Activated CD8-positive, alpha-beta memory T cell treated with anti-CD3 and anti-CD28 coated beads for 36 hours (primary cell): Measurements from ENCODE around the gene C11orf58. TPM values are rescaled to one million over a fixed set of nuclear protein-coding genes. Genes with fewer than 3 reads are reported as not detected.

Experiments used
- CTCF ChIA-PET: fragments of 350-600 bp; sonication (Branson Sonifier 250); formaldehyde crosslinking; loops from one replicate; lab custom pipeline; 2021; ENCODE audit warnings: antibody characterized with exemption; lab: Charles Lee
- POLR2A ChIA-PET: fragments of 350-600 bp; sonication (Branson Sonifier 250); formaldehyde crosslinking; loops from one replicate; lab custom pipeline; 2021; ENCODE audit warnings: antibody characterized with exemption; lab: Charles Lee
- total RNA-seq, 2 experiments: library from RNA; stranded (reverse); gene quantifications; one replicate each; pipeline ENCODE4 v1.2.3, GENCODE V29; 2021

Gene C11orf58
- total RNA-seq, 2 experiments from 2014 or later, result 160 to 181 TPM

GRCh38 chr11:16792426-16792825 lies 54.0 kb downstream of the C11orf58 start:
- ChIA-PET POLR2A (no interaction called here), CTCF (interaction anchor here (1.6 kb wide), 1 partner anchor 271 kb away, joined by 5 read pairs; no protein-coding TSS in a partner anchor)

DNA sequence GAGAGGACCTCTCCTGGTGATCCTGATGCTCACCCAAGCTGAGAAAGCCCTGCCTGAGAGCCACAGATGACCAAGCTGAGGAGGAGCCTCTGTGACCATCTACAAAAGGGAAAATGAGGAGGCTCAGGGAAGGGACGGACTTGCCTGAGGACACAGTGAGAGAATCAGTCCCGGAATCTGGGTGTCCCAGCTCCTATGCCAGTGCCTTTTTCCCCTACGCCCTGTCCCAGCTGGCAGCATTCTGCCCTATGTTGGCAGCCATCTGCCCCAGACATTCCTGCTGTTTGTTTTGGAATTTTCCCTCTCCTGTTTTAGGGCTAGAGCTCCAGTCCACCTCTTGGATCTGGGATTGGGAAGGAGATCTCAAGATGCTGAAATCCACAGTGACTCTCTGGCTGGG lies 54.6 kb downstream of the C11orf58 start:
- ChIA-PET CTCF (interaction anchor here (1.6 kb wide), 1 partner anchor 270 kb away, joined by 5 read pairs; no protein-coding TSS in a partner anchor), POLR2A (no interaction called here)

DNA sequence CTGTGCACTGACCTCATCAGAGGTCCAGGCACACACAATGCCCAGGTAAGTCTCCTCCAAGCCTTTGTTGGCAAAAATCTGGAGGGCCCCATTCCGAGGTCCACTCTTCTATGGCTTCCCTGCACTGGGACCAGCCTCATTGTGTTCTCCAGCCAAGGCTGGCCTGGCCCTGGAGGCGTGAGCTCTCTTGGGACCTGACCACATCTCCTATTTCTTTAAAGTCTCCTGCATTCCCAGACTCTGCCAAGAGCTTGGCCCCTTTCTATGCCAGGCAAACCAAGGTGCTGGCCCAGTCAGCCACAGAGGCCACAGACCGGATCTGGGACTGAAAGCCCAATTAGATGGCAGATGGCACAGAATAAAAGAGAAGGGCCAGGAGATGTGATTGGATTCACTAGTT lies 55.1 kb downstream of the C11orf58 start:
- ChIA-PET CTCF (interaction anchor here (1.6 kb wide), 1 partner anchor 270 kb away, joined by 5 read pairs; no protein-coding TSS in a partner anchor), POLR2A (no interaction called here)

GRCh38 chr11:16794047-16794818 lies 55.8 kb downstream of the C11orf58 start:
- ChIA-PET POLR2A (no interaction called here), CTCF (no interaction called here)

DNA sequence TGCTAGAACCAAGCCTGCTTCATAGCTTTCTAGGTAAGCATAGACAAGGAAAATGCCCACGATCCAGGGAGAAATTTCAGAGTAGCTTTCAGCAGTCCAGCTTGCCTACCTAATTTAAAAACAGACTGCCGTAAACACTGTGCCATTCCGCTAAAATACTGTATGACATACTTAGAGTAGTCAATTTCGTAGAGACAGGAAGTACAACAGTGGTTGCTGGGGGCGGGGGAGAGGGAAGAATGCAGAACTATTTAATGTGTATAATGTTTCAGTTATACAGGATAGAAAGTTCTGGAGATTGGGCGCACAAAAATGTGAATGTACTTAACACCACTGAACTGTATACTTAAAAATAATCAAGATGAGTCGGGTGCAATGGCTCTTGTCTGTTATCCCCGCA lies 56.7 kb downstream of the C11orf58 start:
- POLR2A ChIA-PET, result no interaction called here
- CTCF ChIA-PET, result no interaction called here

DNA sequence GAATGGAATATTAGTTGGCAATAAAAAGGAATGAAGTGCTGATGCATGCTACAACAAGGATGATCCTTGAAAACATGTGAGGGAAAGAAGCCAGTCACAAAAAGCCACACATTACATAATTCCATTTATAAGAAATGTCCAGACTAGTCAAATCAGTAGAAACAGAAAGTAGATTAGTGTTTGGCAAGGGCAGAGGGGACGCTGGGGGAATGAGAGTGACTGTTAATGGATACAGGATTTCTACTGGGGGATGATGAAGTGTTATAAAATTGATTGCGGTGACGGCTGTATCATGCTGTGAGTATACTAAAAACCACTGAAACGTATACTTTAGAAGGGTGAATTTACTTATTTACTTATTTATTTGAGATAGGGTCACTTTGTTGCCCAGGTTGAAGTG lies 57.9 kb downstream of the C11orf58 start:
- ChIA-PET POLR2A (no interaction called here), CTCF (no interaction called here)

- ChIA-PET POLR2A (no interaction called here), CTCF (no interaction called here)
Measured at GRCh38 chr11:16797776-16798175, 59.3 kb downstream of the C11orf58 start.

GRCh38 chr11:16799221-16799620 lies 60.8 kb downstream of the C11orf58 start:
- ChIA-PET CTCF (no interaction called here), POLR2A (no interaction called here)

DNA sequence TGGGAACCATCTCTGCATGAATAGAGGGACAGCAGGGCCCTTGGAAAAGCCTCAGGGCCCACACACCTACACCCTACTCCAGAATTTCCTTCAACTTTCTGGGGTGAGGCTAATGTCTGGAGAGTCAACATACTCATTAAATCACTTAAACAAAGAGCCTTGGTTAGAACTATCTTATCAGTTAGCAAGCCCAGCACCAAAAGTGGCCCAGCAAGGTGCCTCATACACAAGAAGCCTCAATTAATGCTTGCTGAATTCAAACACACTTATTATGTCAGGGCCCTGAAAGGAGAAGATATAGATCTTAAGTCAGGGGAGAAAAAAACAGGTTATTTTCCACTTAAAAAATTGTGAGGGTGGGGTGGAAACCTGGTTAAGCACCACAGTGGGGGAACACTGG lies 61.4 kb downstream of the C11orf58 start:
- CTCF ChIA-PET, result interaction anchor here (1.5 kb wide), 1 partner anchor 14 kb away, joined by 3 read pairs; no protein-coding TSS in a partner anchor
- POLR2A ChIA-PET, result no interaction called here

DNA sequence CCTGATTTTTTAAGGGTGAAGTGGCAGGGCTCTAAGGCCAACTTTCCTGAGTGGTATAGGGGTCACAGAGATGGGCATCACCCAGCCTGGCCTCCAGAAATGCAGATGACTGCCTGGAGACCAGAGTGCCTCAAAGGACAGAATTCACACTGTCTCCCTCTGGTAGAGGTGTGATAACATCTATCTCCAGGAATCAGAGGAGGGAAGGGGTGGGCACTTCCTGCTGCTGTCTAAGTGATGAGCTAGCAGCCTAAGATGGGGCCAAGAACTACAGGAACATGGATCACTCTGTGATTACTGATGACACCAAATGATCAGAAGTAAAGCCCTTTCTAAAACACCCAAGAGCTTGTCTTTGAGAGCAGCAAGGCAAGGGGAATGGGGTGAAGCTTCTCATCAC lies 61.9 kb downstream of the C11orf58 start:
- ChIA-PET POLR2A (interaction anchor here (0.8 kb wide), 1 partner anchor 14 kb away, joined by 3 read pairs; no protein-coding TSS in a partner anchor), CTCF (interaction anchor here (1.5 to 2.1 kb wide), 2 partner anchors 12 to 15 kb away, joined by 3 to 8 read pairs; no protein-coding TSS in a partner anchor)

GRCh38 chr11:16801288-16801980 lies 63.0 kb downstream of the C11orf58 start:
- ChIA-PET POLR2A (interaction anchor here (0.8 kb wide), 1 partner anchor 16 kb away, joined by 3 read pairs; no protein-coding TSS in a partner anchor), CTCF (interaction anchor here (1.5 to 2.1 kb wide), 2 partner anchors 13 to 16 kb away, joined by 3 to 8 read pairs; no protein-coding TSS in a partner anchor)

- POLR2A ChIA-PET, result no interaction called here
- CTCF ChIA-PET, result no interaction called here
Measured at GRCh38 chr11:16804104-16804947, 65.9 kb downstream of the C11orf58 start.

GRCh38 chr11:16805938-16806337 lies 67.5 kb downstream of the C11orf58 start:
- POLR2A ChIA-PET, result no interaction called here
- CTCF ChIA-PET, result interaction anchor here (1.7 kb wide), 1 partner anchor 16 kb away, joined by 4 read pairs; no protein-coding TSS in a partner anchor

- ChIA-PET CTCF (interaction anchor here (1.7 kb wide), 1 partner anchor 17 kb away, joined by 4 read pairs; no protein-coding TSS in a partner anchor), POLR2A (no interaction called here)
Measured at GRCh38 chr11:16806791-16807190, 68.3 kb downstream of the C11orf58 start.

- CTCF ChIA-PET, result no interaction called here
- POLR2A ChIA-PET, result no interaction called here
Measured at GRCh38 chr11:16807306-16807705, 68.9 kb downstream of the C11orf58 start.
